Measurements from ENCODE around the gene FBN2.

FBN2 gene

GRCh38 chr5:128538250-128539037 is 399 bp upstream of the FBN2 start:
- Mint-ChIP-seq H3K27me3 (peaks cover 63% of the 10 kb centered on the region), H3K27ac (no peak overlapping the region), H3K4me3 (peak overlapping the region in 1 of 2 donors; percentile 51), H3K9me3 (no peaks in the 10 kb centered on the region), H3K4me1 (peaks cover 8% of the 10 kb centered on the region)
- ATAC-seq: no peak
- no peak for DNase-seq

GRCh38 chr5:128537221-128537999 is 635 bp downstream of the FBN2 start:
- ATAC-seq (peak; percentile 52), DNase-seq (no peak)
- peaks cover 63% of the 10 kb centered on the region for H3K27me3 Mint-ChIP-seq
- peak overlapping the region; percentile 44 to 56 for H3K4me3 Mint-ChIP-seq
- no peaks in the 10 kb centered on the region for H3K9me3 Mint-ChIP-seq
- peaks cover 8% of the 10 kb centered on the region for H3K4me1 Mint-ChIP-seq
- no peak overlapping the region for H3K27ac Mint-ChIP-seq

- DNase-seq (no peak), ATAC-seq (no peak)
- H3K4me1 Mint-ChIP-seq: peaks cover 8% of the 10 kb centered on the region
- no peak overlapping the region for H3K27ac Mint-ChIP-seq
- H3K4me3 Mint-ChIP-seq: no peak overlapping the region
- H3K9me3 Mint-ChIP-seq: no peaks in the 10 kb centered on the region
- H3K27me3 Mint-ChIP-seq: peaks cover 63% of the 10 kb centered on the region
Observed at GRCh38 chr5:128536254-128537220, 1.5 kb downstream of the FBN2 start.

GRCh38 chr5:128535251-128535650 is 2.8 kb downstream of the FBN2 start:
- DNase-seq: no peak
- Mint-ChIP-seq H3K27me3 (peaks cover 51% of the 10 kb centered on the region), H3K4me3 (no peak overlapping the region), H3K4me1 (peaks cover 8% of the 10 kb centered on the region), H3K27ac (no peak overlapping the region), H3K9me3 (no peaks in the 10 kb centered on the region)
- no peak for ATAC-seq

GRCh38 chr5:128534726-128535125 is 3.3 kb downstream of the FBN2 start:
- no peak for DNase-seq
- Mint-ChIP-seq H3K9me3 (no peaks in the 10 kb centered on the region), H3K4me3 (no peak overlapping the region), H3K27me3 (peaks cover 49% of the 10 kb centered on the region), H3K27ac (no peak overlapping the region), H3K4me1 (peaks cover 8% of the 10 kb centered on the region)
- no peak for ATAC-seq

GRCh38 chr5:128532776-128533175 is 5.3 kb downstream of the FBN2 start:
- H3K27me3 Mint-ChIP-seq: peaks cover 30% of the 10 kb centered on the region
- DNase-seq (no peak), ATAC-seq (no peak)
- no peaks in the 10 kb centered on the region for H3K9me3 Mint-ChIP-seq
- no peak overlapping the region for H3K4me3 Mint-ChIP-seq
- H3K27ac Mint-ChIP-seq: no peak overlapping the region
- peaks cover 4% of the 10 kb centered on the region for H3K4me1 Mint-ChIP-seq

GRCh38 chr5:128532127-128532526 is 5.9 kb downstream of the FBN2 start:
- DNase-seq: no peak
- H3K4me3 Mint-ChIP-seq: no peak overlapping the region
- H3K9me3 Mint-ChIP-seq: no peaks in the 10 kb centered on the region
- H3K27ac Mint-ChIP-seq: no peak overlapping the region
- no peaks in the 10 kb centered on the region for H3K4me1 Mint-ChIP-seq
- ATAC-seq: no peak
- H3K27me3 Mint-ChIP-seq: peaks cover 23% of the 10 kb centered on the region

- ATAC-seq: no peak
- H3K4me3 Mint-ChIP-seq: no peak overlapping the region
- peak overlapping the region in 1 of 2 donors; percentile 77 for H3K27ac Mint-ChIP-seq
- no peaks in the 10 kb centered on the region for H3K27me3 Mint-ChIP-seq
- no peaks in the 10 kb centered on the region for H3K9me3 Mint-ChIP-seq
- no peaks in the 10 kb centered on the region for H3K4me1 Mint-ChIP-seq
- DNase-seq: no peak
Observed at GRCh38 chr5:128528637-128529255, 9.3 kb downstream of the FBN2 start.

- DNase-seq (no peak), ATAC-seq (no peak)
- Mint-ChIP-seq H3K27ac (peak overlapping the region in 1 of 2 donors; percentile 48), H3K4me1 (no peaks in the 10 kb centered on the region), H3K9me3 (no peaks in the 10 kb centered on the region), H3K4me3 (no peak overlapping the region), H3K27me3 (no peaks in the 10 kb centered on the region)
Observed at GRCh38 chr5:128528126-128528525, 9.9 kb downstream of the FBN2 start.

- Mint-ChIP-seq H3K4me3 (no peak overlapping the region), H3K27ac (no peak overlapping the region), H3K9me3 (no peaks in the 10 kb centered on the region), H3K4me1 (no peaks in the 10 kb centered on the region), H3K27me3 (no peaks in the 10 kb centered on the region)
- DNase-seq (no peak), ATAC-seq (no peak)
Observed at GRCh38 chr5:128527077-128527476, 11.0 kb downstream of the FBN2 start.

- no peaks in the 10 kb centered on the region for H3K4me1 Mint-ChIP-seq
- ATAC-seq (no peak), DNase-seq (no peak)
- H3K27ac Mint-ChIP-seq: no peak overlapping the region
- no peaks in the 10 kb centered on the region for H3K9me3 Mint-ChIP-seq
- no peak overlapping the region for H3K4me3 Mint-ChIP-seq
- no peaks in the 10 kb centered on the region for H3K27me3 Mint-ChIP-seq
Observed at GRCh38 chr5:128522336-128522735, 15.7 kb downstream of the FBN2 start.

- Mint-ChIP-seq H3K4me3 (no peak overlapping the region), H3K27ac (no peak overlapping the region), H3K9me3 (no peaks in the 10 kb centered on the region), H3K27me3 (no peaks in the 10 kb centered on the region), H3K4me1 (no peaks in the 10 kb centered on the region)
- ATAC-seq (no peak), DNase-seq (no peak)
Observed at GRCh38 chr5:128519827-128520226, 18.2 kb downstream of the FBN2 start.

- Mint-ChIP-seq H3K4me1 (no peaks in the 10 kb centered on the region), H3K9me3 (no peaks in the 10 kb centered on the region), H3K27me3 (no peaks in the 10 kb centered on the region), H3K27ac (no peak overlapping the region), H3K4me3 (no peak overlapping the region)
- ATAC-seq: no peak
- no peak for DNase-seq
Observed at GRCh38 chr5:128516978-128517377, 21.1 kb downstream of the FBN2 start.

GRCh38 chr5:128513806-128514205 is 24.2 kb downstream of the FBN2 start:
- ATAC-seq (no peak), DNase-seq (no peak)
- H3K27ac Mint-ChIP-seq: no peak overlapping the region
- no peak overlapping the region for H3K4me3 Mint-ChIP-seq
- no peaks in the 10 kb centered on the region for H3K27me3 Mint-ChIP-seq
- no peaks in the 10 kb centered on the region for H3K4me1 Mint-ChIP-seq
- no peaks in the 10 kb centered on the region for H3K9me3 Mint-ChIP-seq

GRCh38 chr5:128512894-128513293 is 25.2 kb downstream of the FBN2 start:
- H3K4me3 Mint-ChIP-seq: no peak overlapping the region
- no peaks in the 10 kb centered on the region for H3K4me1 Mint-ChIP-seq
- H3K9me3 Mint-ChIP-seq: peaks cover 0 to 7% of the 10 kb centered on the region in 2 donors
- DNase-seq: no peak
- no peaks in the 10 kb centered on the region for H3K27me3 Mint-ChIP-seq
- no peak overlapping the region for H3K27ac Mint-ChIP-seq
- no peak for ATAC-seq
